ENCODE data around the gene GRHL1. TPM values are rescaled to one million over a fixed set of nuclear protein-coding genes. Genes with fewer than 3 reads are reported as not detected.

Gene GRHL1
- polyA plus RNA-seq, 3 donors, result 4.4 to 5.0 (median 4.7) TPM

DNA sequence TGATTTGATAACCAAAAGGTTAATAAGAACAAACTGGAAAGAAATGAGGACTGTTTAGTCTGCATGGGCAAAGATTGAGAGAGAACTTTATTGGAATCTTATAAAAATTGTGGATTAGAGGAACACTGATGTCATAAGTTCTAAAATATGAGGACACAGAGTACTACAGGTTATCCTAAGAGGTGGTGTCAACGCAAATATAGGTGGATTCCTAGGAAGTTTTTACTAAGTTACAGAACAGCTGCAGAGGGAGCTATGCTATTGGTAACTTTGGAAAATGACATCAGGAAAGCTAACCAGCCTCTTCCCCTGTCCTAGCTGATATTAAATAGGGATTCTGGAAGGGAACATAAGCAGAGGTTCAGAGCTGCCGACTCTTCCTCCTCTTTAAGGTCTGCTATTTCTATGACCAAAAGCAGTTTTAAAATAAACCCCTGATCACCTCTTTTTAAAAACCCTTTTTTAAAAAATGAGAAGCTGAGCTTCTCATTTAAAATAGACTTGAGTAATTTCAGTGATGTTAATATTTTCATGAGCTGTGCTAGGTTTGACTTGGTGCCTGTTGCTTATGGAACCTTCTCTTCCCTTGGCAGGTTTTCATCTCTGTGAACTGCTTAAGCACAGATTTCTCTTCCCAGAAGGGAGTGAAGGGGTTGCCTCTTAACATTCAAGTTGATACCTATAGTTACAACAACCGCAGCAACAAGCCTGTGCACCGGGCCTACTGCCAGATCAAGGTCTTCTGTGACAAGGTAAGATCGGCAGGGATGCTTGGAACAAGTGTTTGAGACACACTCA, 34.2 kb downstream of the GRHL1 start:
- no peak for DNase-seq (ENCODE audit: extremely low read depth in 1 of 11, low read depth in 9 of 11, low spot score in 4 of 11)

DNA sequence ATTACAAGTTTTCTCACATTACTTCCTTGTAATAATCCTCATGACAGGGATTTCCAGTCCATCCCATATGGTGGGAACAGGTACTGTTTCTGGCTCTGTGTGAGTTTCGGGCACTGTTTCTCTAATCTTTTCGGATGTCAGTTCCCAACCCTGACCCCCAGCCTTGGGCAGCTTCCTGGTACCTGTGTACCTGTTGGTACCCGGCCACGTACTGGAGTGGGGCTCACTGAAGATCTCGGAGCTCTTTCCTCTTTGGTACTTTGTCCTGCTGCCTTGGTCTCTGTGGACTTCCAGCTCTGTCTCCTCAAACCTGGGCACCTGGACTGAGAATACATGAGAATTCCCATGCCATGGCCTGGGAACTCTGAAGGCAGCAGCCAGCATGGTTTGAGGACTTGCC, 36.8 kb downstream of the GRHL1 start:
- no peak for DNase-seq (ENCODE audit: extremely low read depth in 1 of 11, low read depth in 9 of 11, low spot score in 4 of 11)

DNA sequence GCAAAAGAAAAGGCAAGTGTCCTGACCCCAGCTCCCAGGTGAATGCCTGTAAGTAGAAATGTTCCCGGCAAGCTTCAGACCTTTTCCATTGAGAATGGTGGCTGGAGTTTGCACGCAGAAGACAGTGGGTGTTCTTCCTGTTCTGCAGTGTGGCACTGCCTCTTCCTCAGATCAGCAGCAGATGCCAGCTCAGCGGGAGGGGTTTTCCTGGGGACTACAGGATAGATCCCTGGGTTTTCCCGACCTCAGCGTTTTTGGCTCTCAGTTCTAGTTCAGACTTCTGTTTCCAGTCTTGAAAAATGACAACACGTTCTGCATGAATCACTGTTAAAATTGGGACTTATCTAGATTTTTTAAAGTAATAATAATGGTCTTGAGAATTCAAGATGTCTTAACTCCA, 39.2 kb downstream of the GRHL1 start:
- no peak for DNase-seq (ENCODE audit: extremely low read depth in 1 of 11, low read depth in 9 of 11, low spot score in 4 of 11)

DNA sequence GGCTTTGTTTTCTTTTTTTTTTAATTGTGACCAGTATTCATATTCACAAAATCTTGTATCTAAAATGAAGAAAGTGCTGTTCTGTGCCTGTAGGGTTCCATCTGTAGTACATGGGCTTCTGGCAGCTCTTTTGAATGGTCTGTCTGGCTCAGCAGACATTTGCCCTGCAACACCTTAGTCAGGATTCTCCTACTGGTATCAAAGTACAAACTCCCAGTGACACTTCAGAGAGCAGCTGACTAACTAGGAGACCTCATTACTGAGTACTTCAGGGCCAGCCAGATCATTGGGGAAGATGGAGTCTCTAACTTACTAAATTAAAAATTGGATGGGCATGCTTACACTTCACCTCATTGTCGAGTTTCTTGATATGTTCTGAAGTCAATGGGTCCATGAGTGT, 39.7 kb downstream of the GRHL1 start:
- DNase-seq (ENCODE audit: extremely low read depth in 1 of 11, low read depth in 9 of 11, low spot score in 4 of 11), result no peak

DNA sequence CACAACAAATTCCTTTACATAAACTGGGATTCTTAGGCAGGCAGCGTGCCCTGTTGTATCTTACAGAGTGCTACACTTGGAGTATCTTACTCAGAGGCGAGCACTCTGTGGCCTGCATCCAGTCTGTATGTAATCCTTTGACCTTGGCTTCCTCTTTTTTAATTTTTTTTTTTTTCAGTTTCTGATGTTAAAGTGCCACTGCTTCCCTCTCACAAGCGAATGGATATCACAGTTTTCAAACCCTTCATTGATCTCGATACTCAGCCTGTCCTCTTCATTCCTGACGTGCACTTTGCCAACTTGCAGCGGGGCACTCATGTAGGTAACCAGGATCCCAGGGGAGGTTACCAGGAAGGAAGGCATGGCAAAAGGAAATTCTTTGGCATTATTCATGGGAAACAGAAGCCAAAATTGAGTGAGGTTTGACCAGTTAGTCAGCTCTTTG, 40.4 kb downstream of the GRHL1 start:
- DNase-seq (ENCODE audit: extremely low read depth in 1 of 11, low read depth in 9 of 11, low spot score in 4 of 11), result no peak

DNA sequence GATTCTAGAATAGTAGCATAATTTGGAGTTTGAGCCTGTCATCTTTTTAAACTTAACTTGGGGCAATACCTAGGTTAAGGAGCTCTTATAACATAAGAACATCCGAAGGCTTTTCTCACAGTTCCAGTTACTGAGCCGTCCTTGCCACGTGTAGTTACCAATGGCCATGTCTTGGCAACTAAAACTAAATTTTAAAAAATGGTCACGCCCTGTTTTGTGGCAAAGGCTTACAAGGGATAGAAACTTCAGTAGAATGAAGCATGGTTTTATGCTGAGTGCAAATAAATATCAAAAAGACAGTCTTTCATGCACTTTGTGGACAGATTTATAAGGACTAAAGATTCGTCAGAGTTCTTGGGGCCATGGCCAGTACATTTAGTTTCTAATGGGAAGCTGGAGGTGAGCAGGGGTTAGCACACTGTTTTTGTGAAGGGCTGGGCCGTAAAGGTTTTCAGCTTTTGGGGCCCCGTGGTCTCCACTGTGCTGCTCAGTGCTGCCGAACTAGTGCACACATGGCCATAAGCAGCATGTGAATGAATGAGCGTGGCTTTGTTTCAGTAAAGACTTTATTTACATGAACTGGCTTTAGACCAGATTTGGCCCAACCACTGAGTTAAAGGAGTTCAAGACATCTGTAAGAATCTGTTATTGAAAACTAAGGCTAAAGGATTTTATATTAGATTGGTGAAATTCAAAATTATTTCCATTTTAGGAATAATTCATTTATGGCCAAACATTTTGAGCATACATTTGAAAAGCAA, 41.1 kb downstream of the GRHL1 start:
- DNase-seq (ENCODE audit: extremely low read depth in 1 of 11, low read depth in 9 of 11, low spot score in 4 of 11), result no peak

DNA sequence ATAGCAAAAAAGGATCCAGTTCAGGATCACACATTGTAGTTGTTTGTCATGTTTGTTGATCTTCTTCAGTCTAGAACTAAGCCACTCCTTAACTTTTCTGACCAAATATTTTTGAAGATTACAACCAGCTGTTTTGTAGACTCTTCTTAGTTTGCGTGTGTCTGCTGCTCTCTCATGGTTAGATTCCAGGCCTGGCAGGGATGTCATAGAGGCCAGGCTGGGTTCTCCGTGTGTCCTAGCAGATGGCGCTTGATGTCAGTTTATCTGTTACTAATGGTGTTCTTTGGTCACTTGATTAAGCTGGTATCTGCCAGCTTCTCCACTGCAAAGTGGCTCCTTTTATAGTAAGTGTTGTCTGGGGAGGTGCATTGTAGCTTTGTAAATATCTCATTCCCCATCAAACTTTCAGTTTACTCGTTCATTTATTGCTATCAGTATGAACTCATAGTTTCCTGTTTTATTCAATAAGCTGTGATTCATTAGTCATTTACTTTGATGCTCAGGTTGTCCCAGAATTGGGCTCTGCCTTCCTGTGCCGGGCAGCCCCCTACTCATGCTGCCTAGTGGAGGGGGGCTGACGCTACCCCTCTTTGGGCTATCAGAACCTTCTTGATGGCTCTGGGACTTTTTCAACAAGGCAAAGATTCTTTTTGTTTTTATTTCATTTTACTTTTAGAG, 42.1 kb downstream of the GRHL1 start:
- no peak for DNase-seq (ENCODE audit: extremely low read depth in 1 of 11, low read depth in 9 of 11, low spot score in 4 of 11)

DNA sequence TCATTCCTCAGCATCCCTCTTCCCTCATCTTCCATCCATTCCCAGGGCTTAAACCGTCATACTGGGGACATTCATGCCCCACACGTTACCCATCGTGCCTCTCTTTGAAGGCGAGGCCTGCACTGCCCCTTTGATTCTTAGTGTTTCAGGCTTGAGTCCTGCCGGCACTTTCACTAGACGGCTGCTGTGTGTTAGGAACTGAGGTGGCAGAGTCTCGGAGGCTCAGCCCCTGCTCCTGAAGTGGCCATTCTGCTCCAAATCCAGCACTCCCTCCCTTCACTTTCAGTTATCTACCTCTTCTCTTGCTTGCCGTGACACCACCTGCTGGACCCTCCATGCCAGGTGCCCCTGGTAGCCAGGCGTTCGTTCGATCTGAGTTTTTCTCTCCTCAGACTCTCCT, 43.0 kb downstream of the GRHL1 start:
- no peak for DNase-seq (ENCODE audit: extremely low read depth in 1 of 11, low read depth in 9 of 11, low spot score in 4 of 11)

DNA sequence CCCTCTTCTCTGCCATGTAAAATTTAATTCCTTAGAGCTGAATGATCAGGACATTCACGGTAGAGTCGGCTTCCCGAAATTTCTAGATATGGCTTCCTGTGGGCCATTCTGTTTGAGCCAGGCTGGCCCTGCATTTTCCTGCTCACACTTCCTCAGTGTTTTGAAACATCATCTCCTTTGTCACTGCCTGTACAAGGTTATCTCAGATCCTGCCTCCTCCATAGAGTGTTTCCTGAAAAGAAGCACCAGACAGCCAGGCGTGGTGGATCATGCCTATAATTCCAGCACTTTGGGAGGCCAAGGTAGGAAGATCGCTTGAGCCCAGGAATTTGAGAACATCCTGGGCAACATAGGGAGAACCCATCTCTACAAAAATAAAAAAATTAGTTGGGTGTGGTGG, 43.6 kb downstream of the GRHL1 start:
- no peak for DNase-seq (ENCODE audit: extremely low read depth in 1 of 11, low read depth in 9 of 11, low spot score in 4 of 11)

DNA sequence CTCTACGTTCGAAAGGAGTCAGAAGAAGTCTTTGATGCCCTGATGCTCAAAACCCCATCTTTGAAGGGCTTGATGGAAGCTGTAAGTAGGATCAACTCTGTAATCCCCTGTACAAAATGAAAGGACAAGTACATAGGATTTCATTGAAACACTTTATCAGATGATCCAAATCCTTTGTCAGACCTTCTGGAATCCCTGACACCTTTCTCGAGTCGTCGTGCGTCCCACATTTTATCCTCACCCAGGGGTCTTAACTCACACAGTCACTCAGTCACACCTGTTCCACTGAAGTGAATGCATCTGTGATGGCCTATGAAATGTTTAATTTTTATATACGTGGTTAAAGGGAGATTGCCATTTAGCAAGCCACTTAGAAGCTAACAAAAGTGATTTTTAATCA, 44.8 kb downstream of the GRHL1 start:
- no peak for DNase-seq (ENCODE audit: extremely low read depth in 1 of 11, low read depth in 9 of 11, low spot score in 4 of 11)

DNA sequence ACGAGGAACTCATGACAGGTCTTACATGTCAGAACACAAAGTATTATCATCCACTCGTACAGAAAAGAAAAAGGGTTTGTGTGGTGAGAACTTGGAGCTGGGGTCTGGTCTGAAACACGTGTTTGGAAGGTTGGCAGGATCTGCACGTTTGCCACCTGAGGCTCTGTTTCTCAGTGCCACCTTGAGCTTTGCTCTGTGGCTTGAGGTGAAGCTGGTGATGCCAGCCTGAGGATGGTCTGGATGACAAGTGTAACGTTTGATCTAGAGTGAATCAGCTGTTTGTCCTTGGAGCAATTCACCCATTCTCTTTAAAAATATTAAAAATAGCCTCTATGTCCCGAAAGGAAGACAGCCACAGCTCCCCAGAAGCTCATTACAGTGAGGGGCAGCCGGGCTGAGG, 46.4 kb downstream of the GRHL1 start:
- no peak for DNase-seq (ENCODE audit: extremely low read depth in 1 of 11, low read depth in 9 of 11, low spot score in 4 of 11)

DNA sequence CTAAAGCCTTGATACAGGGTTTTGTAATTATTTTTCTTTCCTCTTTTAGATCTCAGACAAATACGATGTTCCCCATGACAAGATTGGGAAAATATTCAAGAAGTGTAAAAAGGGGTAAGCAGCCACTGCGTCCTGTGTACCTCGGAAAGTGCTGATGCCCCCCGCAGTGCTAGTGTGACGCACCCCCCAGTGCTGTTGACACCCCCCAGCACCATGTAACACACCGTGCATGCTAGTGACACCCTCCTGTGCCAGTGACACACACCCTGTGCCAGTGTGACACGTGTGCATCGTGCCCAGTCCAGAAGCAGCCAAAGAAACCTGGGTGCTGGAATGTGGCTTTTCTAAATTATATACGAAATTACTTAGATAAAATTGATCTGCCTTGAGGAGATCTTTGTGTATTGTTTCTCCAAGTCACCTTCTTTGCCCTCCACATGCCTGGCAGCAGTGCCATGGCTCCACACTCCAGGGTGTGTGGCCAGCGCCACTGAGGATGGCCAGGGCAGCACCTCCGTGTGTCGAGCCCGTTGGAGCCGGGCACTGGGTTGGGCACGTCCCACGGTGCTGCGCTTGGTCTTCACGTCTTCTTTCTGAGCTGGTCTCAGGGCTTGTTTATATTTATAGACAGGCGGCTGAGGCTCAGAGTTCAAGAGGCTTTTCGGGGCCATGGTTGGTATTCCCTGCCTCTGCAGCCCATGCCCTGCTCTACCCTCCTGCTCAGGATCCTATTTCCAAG, 47.6 kb downstream of the GRHL1 start:
- no peak for DNase-seq (ENCODE audit: extremely low read depth in 1 of 11, low read depth in 9 of 11, low spot score in 4 of 11)

DNA sequence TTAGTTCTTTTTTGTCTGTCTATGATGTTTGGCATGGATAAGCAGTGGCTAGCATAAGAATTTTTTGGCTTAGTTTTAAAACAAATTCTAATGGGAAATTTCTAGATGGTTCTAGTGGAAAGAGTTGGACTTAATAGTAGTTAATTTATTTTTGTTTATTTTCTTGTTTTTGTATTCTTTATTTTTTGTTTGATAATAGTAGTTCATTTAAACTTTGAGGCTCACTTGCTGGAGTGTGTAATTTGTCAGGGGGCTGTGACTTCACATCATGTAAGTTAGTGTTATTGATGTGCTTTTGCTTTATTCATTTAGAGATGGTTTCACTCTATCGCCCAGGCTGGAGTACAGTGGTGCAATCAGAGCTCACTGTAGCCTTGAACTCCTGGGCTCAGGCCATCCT, 48.2 kb downstream of the GRHL1 start:
- DNase-seq (ENCODE audit: extremely low read depth in 1 of 11, low read depth in 9 of 11, low spot score in 4 of 11), result no peak

DNA sequence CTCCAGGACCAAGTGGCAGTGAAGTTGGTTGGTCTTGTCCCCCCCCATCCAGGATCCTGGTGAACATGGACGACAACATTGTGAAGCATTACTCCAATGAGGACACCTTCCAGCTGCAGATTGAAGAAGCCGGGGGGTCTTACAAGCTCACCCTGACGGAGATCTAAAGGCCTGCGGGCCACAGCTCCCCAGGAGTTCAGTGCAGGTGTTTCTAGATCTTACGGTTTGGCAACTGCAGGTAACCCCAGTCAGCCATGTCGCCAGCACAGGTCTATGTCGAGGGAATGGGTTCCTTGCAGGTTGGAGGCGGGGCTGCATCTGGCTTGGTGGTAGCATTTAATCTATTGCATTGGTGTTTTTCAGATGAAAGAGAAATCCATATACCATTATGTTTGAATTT, 49.0 kb downstream of the GRHL1 start:
- DNase-seq (ENCODE audit: extremely low read depth in 1 of 11, low read depth in 9 of 11, low spot score in 4 of 11), result no peak

DNA sequence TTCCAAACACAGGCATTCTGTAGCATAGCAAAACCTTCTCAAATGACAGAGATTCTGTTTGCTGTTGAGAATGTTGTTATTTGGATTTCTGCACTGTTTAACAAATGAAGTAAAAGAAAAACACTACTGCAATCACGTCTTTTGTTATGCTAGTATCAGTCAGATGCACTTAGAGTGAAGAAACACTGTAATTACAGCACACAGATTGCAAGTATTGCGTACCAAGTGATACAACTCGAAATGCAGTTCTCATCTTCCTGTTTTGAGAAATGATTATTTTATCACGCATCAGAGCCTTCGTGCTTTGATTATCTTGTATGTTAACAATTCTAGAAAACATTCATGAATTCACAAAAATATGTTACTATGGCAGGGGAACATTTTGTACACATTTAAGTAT, 50.1 kb downstream of the GRHL1 start:
- no peak for DNase-seq (ENCODE audit: extremely low read depth in 1 of 11, low read depth in 9 of 11, low spot score in 4 of 11)

DNA sequence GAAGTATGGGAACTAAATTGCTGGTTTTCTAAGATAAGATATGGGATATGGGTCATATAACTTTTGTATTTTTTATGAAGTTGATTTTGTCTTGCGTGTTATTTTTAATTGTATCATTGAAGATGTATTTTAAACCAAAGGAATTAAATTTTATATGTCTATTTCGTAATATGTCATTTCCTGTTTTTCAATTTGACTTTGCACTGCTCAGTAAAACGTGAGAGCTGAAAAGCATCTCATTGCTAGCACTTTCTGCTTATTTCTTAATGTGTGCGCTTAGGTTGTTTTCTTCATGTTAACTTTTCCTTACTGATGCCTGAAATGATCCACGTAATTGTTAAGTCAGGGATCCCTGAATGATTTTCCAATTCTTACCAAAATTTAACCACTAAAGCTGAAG, 50.6 kb downstream of the GRHL1 start:
- no peak for DNase-seq (ENCODE audit: extremely low read depth in 1 of 11, low read depth in 9 of 11, low spot score in 4 of 11)

DNA sequence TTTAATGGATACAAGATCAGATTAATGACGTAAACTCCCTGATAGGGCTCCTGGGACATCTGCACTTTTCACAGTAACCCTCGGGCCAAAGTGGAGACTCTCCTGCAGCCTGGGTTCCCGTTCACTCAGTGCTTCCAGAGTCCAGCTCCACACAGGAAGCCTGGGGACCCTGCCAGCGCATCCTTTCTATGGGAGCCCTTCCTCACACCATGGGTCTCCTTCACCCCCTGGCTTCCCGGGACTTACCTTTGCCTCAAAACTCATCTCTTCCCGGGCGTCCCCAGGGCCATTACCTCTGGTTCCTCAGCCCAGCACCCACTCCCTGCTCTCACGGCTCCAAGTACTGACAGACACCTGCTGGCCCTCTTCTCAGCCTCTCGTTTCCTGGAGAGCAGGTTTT, 51.2 kb downstream of the GRHL1 start:
- no peak for DNase-seq (ENCODE audit: extremely low read depth in 1 of 11, low read depth in 9 of 11, low spot score in 4 of 11)

DNA sequence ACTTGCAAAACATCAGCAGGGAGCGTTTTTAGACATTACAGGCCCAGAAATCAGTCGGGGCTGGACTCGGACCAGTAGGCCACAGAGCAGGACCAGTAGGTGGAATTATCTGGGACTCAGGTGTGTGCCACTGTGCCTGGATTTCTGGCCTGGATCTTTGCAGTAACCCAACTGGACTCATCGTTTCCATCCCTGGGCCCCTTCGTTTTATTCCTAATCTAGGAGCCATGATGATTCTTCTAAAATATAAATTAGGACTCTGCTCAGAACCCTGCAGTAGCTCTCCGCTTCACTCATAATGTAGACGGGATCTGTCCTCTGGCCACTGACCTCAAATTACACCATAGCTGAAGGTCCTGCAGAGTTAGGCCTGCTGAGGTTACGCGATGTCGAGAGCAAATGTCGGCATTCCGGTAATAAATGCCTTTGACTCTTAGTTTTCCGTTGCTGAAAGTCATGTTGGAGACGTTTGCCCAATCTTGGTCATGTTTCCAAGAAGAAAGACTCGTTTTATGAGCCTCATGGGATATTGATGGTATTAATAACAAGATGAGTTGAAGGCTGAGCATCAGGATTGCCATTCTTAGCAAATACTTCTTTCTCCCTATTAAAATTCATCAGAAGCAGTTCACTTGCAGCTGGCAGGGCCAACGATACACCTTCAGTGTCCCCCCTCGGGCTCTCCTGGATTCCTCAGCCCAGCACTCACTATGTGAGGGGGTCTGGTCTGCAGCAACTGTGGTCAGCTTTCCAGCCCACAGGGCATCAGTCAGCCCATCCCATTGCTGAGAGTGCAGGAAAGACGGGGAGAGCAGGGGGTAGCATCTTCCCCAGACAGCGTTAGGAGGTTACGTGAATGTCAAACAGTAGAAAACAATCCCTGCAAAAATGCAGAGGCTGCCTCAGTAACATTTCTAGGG, 52.0 kb downstream of the GRHL1 start:
- DNase-seq (ENCODE audit: extremely low read depth in 1 of 11, low read depth in 9 of 11, low spot score in 4 of 11), result no peak
